HCT116 (cell line): ENCODE results near the gene AGK. TPM values are rescaled to one million over a fixed set of nuclear protein-coding genes. Genes with fewer than 3 reads are reported as not detected.

Experiments used
- ATAC-seq: fragments of 200-7000 bp; cut with Tn5 transposase; 2 replicates; pipeline ENCODE4 v1.9.1; 2020; ENCODE audit warnings: mild to moderate bottlenecking, moderate library complexity
- BruUV-seq: library from RNA; stranded (reverse); fragments of 400-500 nt; replicated peaks from 2 replicates; lab custom pipeline; 2021; lab: Mats Ljungman, UMichigan
- CTCF ChIA-PET: fragments of 300-600 bp; sonication (Branson Sonifier 250); formaldehyde crosslinking; loops from one replicate; lab custom pipeline; 2021; ENCODE audit warnings: antibody characterized with exemption; lab: Charles Lee
- POLR2A ChIA-PET: fragments of 300-600, 350-600 bp; sonication (Branson Sonifier 250); formaldehyde crosslinking; loops from one replicate; lab custom pipeline; 2021; ENCODE audit warnings: antibody characterized with exemption; lab: Charles Lee
- RAD21 ChIA-PET, 2 experiments: fragments of 300-600 bp; sonication (Branson Sonifier 250); formaldehyde crosslinking; loops; one replicate each; lab custom pipeline; 2023; ENCODE audit warnings: low total read pairs in 2 of 2; ENCODE audit not compliant: uncharacterized antibody in 2 of 2, unreplicated experiment in 2 of 2, low non-redundant PET in 1 of 2; lab: Charles Lee
- DNase-seq: peaks from one replicate; pipeline ENCODE4 v3.0.0-alpha.2; 2010; ENCODE audit warnings: low read depth, low spot score
- H2AFZ ChIP-seq: fragments of 200-600 bp; shearing (Covaris generic), sonication (generic); 2 replicates; pipeline ENCODE4 v1.6.1; 2017; ENCODE audit warnings: low read depth, mixed run types, mixed read lengths, antibody characterized with exemption, low read length; ENCODE audit not compliant: poor library complexity, severe bottlenecking
- H3K27ac ChIP-seq: 2 replicates; pipeline ENCODE4 v1.5.1; 2012; ENCODE audit warnings: low read depth, low read length
- H3K27me3 ChIP-seq: fragments of 200-600 bp; sonication (generic); 2 replicates; pipeline ENCODE4 v1.6.1; 2016; ENCODE audit warnings: mixed run types, low read length, mixed read lengths; ENCODE audit not compliant: insufficient read depth
- H3K36me3 ChIP-seq, 2 experiments: fragments of 200-500 bp in 1 of 2; fragments of 200-600 bp in 1 of 2; sonication (Bioruptor generic) in 1 of 2; sonication (generic) in 1 of 2; 2 replicates each; pipeline versions ENCODE4 v1.5.1 to v1.6.1; 2014 to 2016; ENCODE audit warnings: low read length in 2 of 2, inconsistent platforms in 1 of 2, mixed read lengths in 1 of 2, mixed run types in 1 of 2; ENCODE audit not compliant: insufficient read depth in 2 of 2, control insufficient read depth in 1 of 2
- H3K4me1 ChIP-seq, 2 experiments: fragments of 200-600 bp in 1 of 2; sonication (generic) in 1 of 2; 2 replicates each; pipeline versions ENCODE4 v1.5.1 to v1.6.1; 2012 to 2017; ENCODE audit warnings: low read length in 2 of 2, inconsistent platforms in 1 of 2, mild to moderate bottlenecking in 1 of 2, mixed read lengths in 1 of 2, mixed run types in 1 of 2, moderate library complexity in 1 of 2; ENCODE audit not compliant: insufficient read depth in 2 of 2, control insufficient read depth in 1 of 2
- H3K4me2 ChIP-seq: fragments of 200-600 bp; sonication (generic); 2 replicates; pipeline ENCODE4 v1.6.1; 2017; ENCODE audit warnings: mixed run types, low read length, mixed read lengths
- H3K4me3 ChIP-seq, 2 experiments: fragments of 200-600 bp in 1 of 2; sonication (generic) in 1 of 2; replicated peaks in 1 of 2; 2 replicates each; pipeline ENCODE4 v1.5.1; 2011 to 2016; ENCODE audit warnings: low read length in 2 of 2, control low read depth in 1 of 2, low read depth in 1 of 2, mild to moderate bottlenecking in 1 of 2, mixed read lengths in 1 of 2, mixed run types in 1 of 2
- H3K79me2 ChIP-seq: fragments of 200-600 bp; sonication (generic); 2 replicates; pipeline ENCODE4 v1.6.1; 2017; ENCODE audit warnings: mild to moderate bottlenecking, mixed run types, low read length, moderate library complexity, mixed read lengths; ENCODE audit not compliant: insufficient read depth
- H3K9ac ChIP-seq: fragments of 200-600 bp; sonication (generic); 2 replicates; pipeline ENCODE4 v1.6.1; 2016; ENCODE audit warnings: low read length, mixed read lengths
- H3K9me2 ChIP-seq: fragments of 200-600 bp; sonication (generic), shearing (Covaris generic); 2 replicates; pipeline ENCODE4 v1.6.1; 2017; ENCODE audit warnings: mixed run types, mild to moderate bottlenecking, moderate library complexity; ENCODE audit not compliant: insufficient read depth
- H3K9me3 ChIP-seq, 2 experiments: fragments of 200-500 bp in 1 of 2; fragments of 200-600 bp in 1 of 2; sonication (Bioruptor generic) in 1 of 2; sonication (generic) in 1 of 2; 2 replicates each; pipeline ENCODE4 v1.6.1; 2014 to 2017; ENCODE audit warnings: low read length in 2 of 2, mixed read lengths in 2 of 2, inconsistent platforms in 1 of 2, low read depth in 1 of 2, mild to moderate bottlenecking in 1 of 2, mixed run types in 1 of 2, moderate library complexity in 1 of 2; ENCODE audit not compliant: control insufficient read depth in 1 of 2, insufficient read depth in 1 of 2
- H4K20me1 ChIP-seq: fragments of 200-600 bp; sonication (generic), shearing (Covaris generic); 2 replicates; pipeline ENCODE4 v1.6.1; 2017; ENCODE audit warnings: mixed run types, mild to moderate bottlenecking, moderate library complexity; ENCODE audit not compliant: insufficient read depth
- ATF3 ChIP-seq: IDR thresholded peaks from 2 replicates; pipeline ENCODE4 v1.6.1; 2012
- CEBPB ChIP-seq: IDR thresholded peaks from 2 replicates; pipeline ENCODE4 v1.6.1; 2012; ENCODE audit warnings: low read depth
- EGR1 ChIP-seq: IDR thresholded peaks from 2 replicates; pipeline ENCODE4 v1.6.1; 2012; ENCODE audit warnings: low read depth
- ELF1 ChIP-seq: IDR thresholded peaks from 2 replicates; pipeline ENCODE4 v1.6.1; 2012; ENCODE audit warnings: low read depth, borderline replicate concordance
- EZH2 ChIP-seq: fragments of 200-600 bp; sonication (generic); IDR thresholded peaks from 2 replicates; pipeline ENCODE4 v1.6.1; 2017; ENCODE audit warnings: antibody characterized with exemption, mixed run types
- FOSL1 ChIP-seq: IDR thresholded peaks from 2 replicates; pipeline ENCODE4 v1.6.1; 2012; ENCODE audit warnings: low read depth
- JUND ChIP-seq: IDR thresholded peaks from 2 replicates; pipeline ENCODE4 v1.6.1; 2012
- MAX ChIP-seq: IDR thresholded peaks from 2 replicates; pipeline ENCODE4 v1.6.1; 2012
- POLR2A ChIP-seq: IDR thresholded peaks from 2 replicates; pipeline ENCODE4 v1.7.0; 2011; ENCODE audit warnings: borderline replicate concordance; ENCODE audit not compliant: insufficient read depth, insufficient read length; ENCODE audit errors: extremely low read depth
- POLR2AphosphoS5 ChIP-seq: IDR thresholded peaks from 2 replicates; pipeline ENCODE4 v1.6.1; 2011; ENCODE audit warnings: mild to moderate bottlenecking, low read depth, low read length, moderate library complexity
- RAD21 ChIP-seq: IDR thresholded peaks from 2 replicates; pipeline ENCODE4 v1.6.1; 2012; ENCODE audit warnings: low read depth, mild to moderate bottlenecking
- SIN3A ChIP-seq: IDR thresholded peaks from 2 replicates; pipeline ENCODE4 v1.6.1; 2012; ENCODE audit warnings: low read depth
- SP1 ChIP-seq: IDR thresholded peaks from 2 replicates; pipeline ENCODE4 v1.6.1; 2012; ENCODE audit warnings: low read depth
- TCF7L2 ChIP-seq: IDR thresholded peaks from 2 replicates; pipeline ENCODE4 v1.7.0; 2011; ENCODE audit warnings: borderline replicate concordance, inconsistent platforms; ENCODE audit not compliant: insufficient read depth, insufficient read length; ENCODE audit errors: extremely low read depth
- YY1 ChIP-seq: IDR thresholded peaks from 2 replicates; pipeline ENCODE4 v1.6.1; 2011; ENCODE audit warnings: low read length, low read depth, moderate library complexity, mild to moderate bottlenecking; ENCODE audit not compliant: insufficient replicate concordance; ENCODE audit errors: extremely low read depth
- ZFX ChIP-seq: fragments of 450-650 bp; IDR thresholded peaks from 2 replicates; pipeline ENCODE4 v1.6.1; 2017
- ZNF274 ChIP-seq: fragments of 200-500 bp; sonication (Bioruptor generic); IDR thresholded peaks from 2 replicates; pipeline ENCODE4 v1.6.1; 2014; ENCODE audit warnings: mild to moderate bottlenecking, low read depth, low read length, inconsistent platforms
- intact Hi-C: fragments of 100-400 bp; cut with micrococcal nuclease; formaldehyde crosslinking; loops from 2 replicates; pipeline ENCODE4 v1.10.0; 2022
- total RNA-seq: library from RNA; stranded (reverse); gene quantifications from one replicate; pipeline ENCODE4 v1.2.1, GENCODE V29; 2021; ENCODE audit not compliant: unreplicated experiment
- TF ChIP-seq, protein P1 (sequence below): IDR thresholded peaks from 2 replicates; pipeline ENCODE4 v1.6.1; 2012; ENCODE audit warnings: low read depth
- TF ChIP-seq, protein P2 (sequence below): IDR thresholded peaks from 2 replicates; pipeline ENCODE4 v1.6.1; 2011; ENCODE audit warnings: mild to moderate bottlenecking, low read length, moderate library complexity; ENCODE audit not compliant: insufficient replicate concordance; ENCODE audit errors: extremely low read depth
- TF ChIP-seq, protein P3 (sequence below), 3 experiments: fragments of 200-600 bp in 1 of 3; sonication (generic) in 1 of 3; IDR thresholded peaks in 2 of 3; conservative IDR thresholded peaks in 1 of 3; 2 replicates each; pipeline ENCODE4 v1.5.1; 2012 to 2017; ENCODE audit warnings: low read depth in 2 of 3, low read length in 2 of 3, antibody characterized with exemption in 1 of 3, borderline replicate concordance in 1 of 3, control low read depth in 1 of 3, mild to moderate bottlenecking in 1 of 3, mixed read lengths in 1 of 3, mixed run types in 1 of 3, moderate library complexity in 1 of 3; ENCODE audit not compliant: insufficient read depth in 1 of 3

AGK gene
- total RNA-seq, 1 experiment from 2014 or later = 36.3 TPM

DNA sequence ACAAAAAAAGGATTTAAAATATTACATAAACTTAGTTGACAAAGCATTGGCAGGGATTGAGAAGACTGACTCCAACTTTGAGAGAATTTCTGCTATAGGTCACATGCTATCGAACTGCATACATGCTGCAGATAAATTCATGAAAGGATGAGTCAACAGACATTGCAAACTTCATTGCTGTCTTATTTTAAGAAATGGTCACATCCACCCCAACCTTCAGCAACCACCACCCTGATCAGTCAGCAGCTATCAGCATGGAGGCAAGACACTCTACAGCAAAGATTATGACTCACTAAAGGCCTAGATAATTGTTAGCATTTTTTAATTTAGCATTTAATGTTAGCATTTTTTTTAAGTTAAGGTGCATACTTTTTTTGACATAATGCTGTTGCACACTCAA is 73.6 kb downstream of the AGK start:
- no peaks in the 10 kb centered on the region for H3K79me2 ChIP-seq
- H3K27me3 ChIP-seq = no peaks in the 10 kb centered on the region
- DNase-seq (no peak), ATAC-seq (no peak)
- no TSS peak for BruUV-seq
- no peak overlapping the region for H3K4me3 ChIP-seq
- no peaks in the 10 kb centered on the region for H3K9me2 ChIP-seq
- intact Hi-C loops = no loop called here
- RAD21 ChIA-PET = no interaction called here
- POLR2A ChIA-PET = no interaction called here
- H3K27ac ChIP-seq = no peak overlapping the region
- H3K4me1 ChIP-seq = no peaks in the 10 kb centered on the region
- no peaks in the 10 kb centered on the region for H4K20me1 ChIP-seq
- TF ChIP-seq, protein P1, sequence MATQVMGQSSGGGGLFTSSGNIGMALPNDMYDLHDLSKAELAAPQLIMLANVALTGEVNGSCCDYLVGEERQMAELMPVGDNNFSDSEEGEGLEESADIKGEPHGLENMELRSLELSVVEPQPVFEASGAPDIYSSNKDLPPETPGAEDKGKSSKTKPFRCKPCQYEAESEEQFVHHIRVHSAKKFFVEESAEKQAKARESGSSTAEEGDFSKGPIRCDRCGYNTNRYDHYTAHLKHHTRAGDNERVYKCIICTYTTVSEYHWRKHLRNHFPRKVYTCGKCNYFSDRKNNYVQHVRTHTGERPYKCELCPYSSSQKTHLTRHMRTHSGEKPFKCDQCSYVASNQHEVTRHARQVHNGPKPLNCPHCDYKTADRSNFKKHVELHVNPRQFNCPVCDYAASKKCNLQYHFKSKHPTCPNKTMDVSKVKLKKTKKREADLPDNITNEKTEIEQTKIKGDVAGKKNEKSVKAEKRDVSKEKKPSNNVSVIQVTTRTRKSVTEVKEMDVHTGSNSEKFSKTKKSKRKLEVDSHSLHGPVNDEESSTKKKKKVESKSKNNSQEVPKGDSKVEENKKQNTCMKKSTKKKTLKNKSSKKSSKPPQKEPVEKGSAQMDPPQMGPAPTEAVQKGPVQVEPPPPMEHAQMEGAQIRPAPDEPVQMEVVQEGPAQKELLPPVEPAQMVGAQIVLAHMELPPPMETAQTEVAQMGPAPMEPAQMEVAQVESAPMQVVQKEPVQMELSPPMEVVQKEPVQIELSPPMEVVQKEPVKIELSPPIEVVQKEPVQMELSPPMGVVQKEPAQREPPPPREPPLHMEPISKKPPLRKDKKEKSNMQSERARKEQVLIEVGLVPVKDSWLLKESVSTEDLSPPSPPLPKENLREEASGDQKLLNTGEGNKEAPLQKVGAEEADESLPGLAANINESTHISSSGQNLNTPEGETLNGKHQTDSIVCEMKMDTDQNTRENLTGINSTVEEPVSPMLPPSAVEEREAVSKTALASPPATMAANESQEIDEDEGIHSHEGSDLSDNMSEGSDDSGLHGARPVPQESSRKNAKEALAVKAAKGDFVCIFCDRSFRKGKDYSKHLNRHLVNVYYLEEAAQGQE = no peak
- no peak for TF ChIP-seq POLR2A
- TF ChIP-seq SIN3A = no peak
- no peak for TF ChIP-seq ELF1
- no peak for TF ChIP-seq EGR1
- TF ChIP-seq JUND = no peak
- no peak for TF ChIP-seq SP1
- TF ChIP-seq EZH2 = no peak
- no peak for TF ChIP-seq CEBPB
- TF ChIP-seq ATF3 = no peak
- TF ChIP-seq POLR2AphosphoS5 = no peak
- TF ChIP-seq ZFX = no peak
- TF ChIP-seq, protein P2, sequence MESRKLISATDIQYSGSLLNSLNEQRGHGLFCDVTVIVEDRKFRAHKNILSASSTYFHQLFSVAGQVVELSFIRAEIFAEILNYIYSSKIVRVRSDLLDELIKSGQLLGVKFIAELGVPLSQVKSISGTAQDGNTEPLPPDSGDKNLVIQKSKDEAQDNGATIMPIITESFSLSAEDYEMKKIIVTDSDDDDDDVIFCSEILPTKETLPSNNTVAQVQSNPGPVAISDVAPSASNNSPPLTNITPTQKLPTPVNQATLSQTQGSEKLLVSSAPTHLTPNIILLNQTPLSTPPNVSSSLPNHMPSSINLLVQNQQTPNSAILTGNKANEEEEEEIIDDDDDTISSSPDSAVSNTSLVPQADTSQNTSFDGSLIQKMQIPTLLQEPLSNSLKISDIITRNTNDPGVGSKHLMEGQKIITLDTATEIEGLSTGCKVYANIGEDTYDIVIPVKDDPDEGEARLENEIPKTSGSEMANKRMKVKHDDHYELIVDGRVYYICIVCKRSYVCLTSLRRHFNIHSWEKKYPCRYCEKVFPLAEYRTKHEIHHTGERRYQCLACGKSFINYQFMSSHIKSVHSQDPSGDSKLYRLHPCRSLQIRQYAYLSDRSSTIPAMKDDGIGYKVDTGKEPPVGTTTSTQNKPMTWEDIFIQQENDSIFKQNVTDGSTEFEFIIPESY = no peak
- no peak for TF ChIP-seq RAD21
- no peak for TF ChIP-seq TCF7L2
- TF ChIP-seq ZNF274 = no peak
- no peak for TF ChIP-seq YY1
- no peak for TF ChIP-seq MAX
- TF ChIP-seq, protein P3, sequence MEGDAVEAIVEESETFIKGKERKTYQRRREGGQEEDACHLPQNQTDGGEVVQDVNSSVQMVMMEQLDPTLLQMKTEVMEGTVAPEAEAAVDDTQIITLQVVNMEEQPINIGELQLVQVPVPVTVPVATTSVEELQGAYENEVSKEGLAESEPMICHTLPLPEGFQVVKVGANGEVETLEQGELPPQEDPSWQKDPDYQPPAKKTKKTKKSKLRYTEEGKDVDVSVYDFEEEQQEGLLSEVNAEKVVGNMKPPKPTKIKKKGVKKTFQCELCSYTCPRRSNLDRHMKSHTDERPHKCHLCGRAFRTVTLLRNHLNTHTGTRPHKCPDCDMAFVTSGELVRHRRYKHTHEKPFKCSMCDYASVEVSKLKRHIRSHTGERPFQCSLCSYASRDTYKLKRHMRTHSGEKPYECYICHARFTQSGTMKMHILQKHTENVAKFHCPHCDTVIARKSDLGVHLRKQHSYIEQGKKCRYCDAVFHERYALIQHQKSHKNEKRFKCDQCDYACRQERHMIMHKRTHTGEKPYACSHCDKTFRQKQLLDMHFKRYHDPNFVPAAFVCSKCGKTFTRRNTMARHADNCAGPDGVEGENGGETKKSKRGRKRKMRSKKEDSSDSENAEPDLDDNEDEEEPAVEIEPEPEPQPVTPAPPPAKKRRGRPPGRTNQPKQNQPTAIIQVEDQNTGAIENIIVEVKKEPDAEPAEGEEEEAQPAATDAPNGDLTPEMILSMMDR (IDR thresholded peaks at IDR 0.05 in 2 of 3, conservative IDR thresholded peaks at IDR 0.05 in 1 of 3; ENCODE audit: borderline replicate concordance in 1 of 3, insufficient read depth in 1 of 3, low read depth in 2 of 3, low read length in 2 of 3) = no peak
- TF ChIP-seq FOSL1 = no peak
- no peak overlapping the region for H3K4me2 ChIP-seq
- CTCF ChIA-PET = no interaction called here
- no peak overlapping the region for H3K9ac ChIP-seq
- H2AFZ ChIP-seq = no peak overlapping the region
- no peaks in the 10 kb centered on the region for H3K9me3 ChIP-seq
- H3K36me3 ChIP-seq = peaks cover 2 to 12% of the 10 kb centered on the region in 2 experiments; a peak in 2 of 4 replicates
